HCT116 (cell line): ENCODE data around the gene SEC61A1. TPM values are rescaled to one million over a fixed set of nuclear protein-coding genes. Genes with fewer than 3 reads are reported as not detected.

ENCODE experiments used
- ATAC-seq: fragments of 200-7000 bp; cut with Tn5 transposase; 2 replicates; pipeline ENCODE4 v1.9.1; 2020; ENCODE audit warnings: mild to moderate bottlenecking, moderate library complexity
- BruUV-seq: library from RNA; stranded (reverse); fragments of 400-500 nt; replicated peaks from 2 replicates; lab custom pipeline; 2021; lab: Mats Ljungman, UMichigan
- CTCF ChIA-PET: fragments of 300-600 bp; sonication (Branson Sonifier 250); formaldehyde crosslinking; loops from one replicate; lab custom pipeline; 2021; ENCODE audit warnings: antibody characterized with exemption; lab: Charles Lee
- POLR2A ChIA-PET: fragments of 300-600, 350-600 bp; sonication (Branson Sonifier 250); formaldehyde crosslinking; loops from one replicate; lab custom pipeline; 2021; ENCODE audit warnings: antibody characterized with exemption; lab: Charles Lee
- RAD21 ChIA-PET, 2 experiments: fragments of 300-600 bp; sonication (Branson Sonifier 250); formaldehyde crosslinking; loops; one replicate each; lab custom pipeline; 2023; ENCODE audit warnings: low total read pairs in 2 of 2; ENCODE audit not compliant: uncharacterized antibody in 2 of 2, unreplicated experiment in 2 of 2, low non-redundant PET in 1 of 2; lab: Charles Lee
- DNase-seq: peaks from one replicate; pipeline ENCODE4 v3.0.0-alpha.2; 2010; ENCODE audit warnings: low read depth, low spot score
- H2AFZ ChIP-seq: fragments of 200-600 bp; shearing (Covaris generic), sonication (generic); 2 replicates; pipeline ENCODE4 v1.6.1; 2017; ENCODE audit warnings: low read depth, mixed run types, mixed read lengths, antibody characterized with exemption, low read length; ENCODE audit not compliant: poor library complexity, severe bottlenecking
- H3K27ac ChIP-seq: 2 replicates; pipeline ENCODE4 v1.5.1; 2012; ENCODE audit warnings: low read depth, low read length
- H3K27me3 ChIP-seq: fragments of 200-600 bp; sonication (generic); 2 replicates; pipeline ENCODE4 v1.6.1; 2016; ENCODE audit warnings: mixed run types, low read length, mixed read lengths; ENCODE audit not compliant: insufficient read depth
- H3K36me3 ChIP-seq, 2 experiments: fragments of 200-500 bp in 1 of 2; fragments of 200-600 bp in 1 of 2; sonication (Bioruptor generic) in 1 of 2; sonication (generic) in 1 of 2; 2 replicates each; pipeline versions ENCODE4 v1.5.1 to v1.6.1; 2014 to 2016; ENCODE audit warnings: low read length in 2 of 2, inconsistent platforms in 1 of 2, mixed read lengths in 1 of 2, mixed run types in 1 of 2; ENCODE audit not compliant: insufficient read depth in 2 of 2, control insufficient read depth in 1 of 2
- H3K4me1 ChIP-seq, 2 experiments: fragments of 200-600 bp in 1 of 2; sonication (generic) in 1 of 2; 2 replicates each; pipeline versions ENCODE4 v1.5.1 to v1.6.1; 2012 to 2017; ENCODE audit warnings: low read length in 2 of 2, inconsistent platforms in 1 of 2, mild to moderate bottlenecking in 1 of 2, mixed read lengths in 1 of 2, mixed run types in 1 of 2, moderate library complexity in 1 of 2; ENCODE audit not compliant: insufficient read depth in 2 of 2, control insufficient read depth in 1 of 2
- H3K4me2 ChIP-seq: fragments of 200-600 bp; sonication (generic); 2 replicates; pipeline ENCODE4 v1.6.1; 2017; ENCODE audit warnings: mixed run types, low read length, mixed read lengths
- H3K4me3 ChIP-seq, 2 experiments: fragments of 200-600 bp in 1 of 2; sonication (generic) in 1 of 2; replicated peaks in 1 of 2; 2 replicates each; pipeline ENCODE4 v1.5.1; 2011 to 2016; ENCODE audit warnings: low read length in 2 of 2, control low read depth in 1 of 2, low read depth in 1 of 2, mild to moderate bottlenecking in 1 of 2, mixed read lengths in 1 of 2, mixed run types in 1 of 2
- H3K79me2 ChIP-seq: fragments of 200-600 bp; sonication (generic); 2 replicates; pipeline ENCODE4 v1.6.1; 2017; ENCODE audit warnings: mild to moderate bottlenecking, mixed run types, low read length, moderate library complexity, mixed read lengths; ENCODE audit not compliant: insufficient read depth
- H3K9ac ChIP-seq: fragments of 200-600 bp; sonication (generic); 2 replicates; pipeline ENCODE4 v1.6.1; 2016; ENCODE audit warnings: low read length, mixed read lengths
- H3K9me2 ChIP-seq: fragments of 200-600 bp; sonication (generic), shearing (Covaris generic); 2 replicates; pipeline ENCODE4 v1.6.1; 2017; ENCODE audit warnings: mixed run types, mild to moderate bottlenecking, moderate library complexity; ENCODE audit not compliant: insufficient read depth
- H3K9me3 ChIP-seq, 2 experiments: fragments of 200-500 bp in 1 of 2; fragments of 200-600 bp in 1 of 2; sonication (Bioruptor generic) in 1 of 2; sonication (generic) in 1 of 2; 2 replicates each; pipeline ENCODE4 v1.6.1; 2014 to 2017; ENCODE audit warnings: low read length in 2 of 2, mixed read lengths in 2 of 2, inconsistent platforms in 1 of 2, low read depth in 1 of 2, mild to moderate bottlenecking in 1 of 2, mixed run types in 1 of 2, moderate library complexity in 1 of 2; ENCODE audit not compliant: control insufficient read depth in 1 of 2, insufficient read depth in 1 of 2
- H4K20me1 ChIP-seq: fragments of 200-600 bp; sonication (generic), shearing (Covaris generic); 2 replicates; pipeline ENCODE4 v1.6.1; 2017; ENCODE audit warnings: mixed run types, mild to moderate bottlenecking, moderate library complexity; ENCODE audit not compliant: insufficient read depth
- EGR1 ChIP-seq: IDR thresholded peaks from 2 replicates; pipeline ENCODE4 v1.6.1; 2012; ENCODE audit warnings: low read depth
- EZH2phosphoT487 ChIP-seq: fragments of 200-600 bp; IDR thresholded peaks from 2 replicates; pipeline ENCODE4 v1.6.1; 2018; ENCODE audit warnings: antibody characterized with exemption, borderline replicate concordance
- JUND ChIP-seq: IDR thresholded peaks from 2 replicates; pipeline ENCODE4 v1.6.1; 2012
- MAX ChIP-seq: IDR thresholded peaks from 2 replicates; pipeline ENCODE4 v1.6.1; 2012
- SIN3A ChIP-seq: IDR thresholded peaks from 2 replicates; pipeline ENCODE4 v1.6.1; 2012; ENCODE audit warnings: low read depth
- YY1 ChIP-seq: IDR thresholded peaks from 2 replicates; pipeline ENCODE4 v1.6.1; 2011; ENCODE audit warnings: low read length, low read depth, moderate library complexity, mild to moderate bottlenecking; ENCODE audit not compliant: insufficient replicate concordance; ENCODE audit errors: extremely low read depth
- intact Hi-C: fragments of 100-400 bp; cut with micrococcal nuclease; formaldehyde crosslinking; loops from 2 replicates; pipeline ENCODE4 v1.10.0; 2022
- total RNA-seq: library from RNA; stranded (reverse); gene quantifications from one replicate; pipeline ENCODE4 v1.2.1, GENCODE V29; 2021; ENCODE audit not compliant: unreplicated experiment
- TF ChIP-seq, protein P1 (sequence below): IDR thresholded peaks from 2 replicates; pipeline ENCODE4 v1.6.1; 2012; ENCODE audit warnings: low read depth

The SEC61A1 gene
- total RNA-seq, 1 experiment from 2014 or later = 176 TPM

DNA sequence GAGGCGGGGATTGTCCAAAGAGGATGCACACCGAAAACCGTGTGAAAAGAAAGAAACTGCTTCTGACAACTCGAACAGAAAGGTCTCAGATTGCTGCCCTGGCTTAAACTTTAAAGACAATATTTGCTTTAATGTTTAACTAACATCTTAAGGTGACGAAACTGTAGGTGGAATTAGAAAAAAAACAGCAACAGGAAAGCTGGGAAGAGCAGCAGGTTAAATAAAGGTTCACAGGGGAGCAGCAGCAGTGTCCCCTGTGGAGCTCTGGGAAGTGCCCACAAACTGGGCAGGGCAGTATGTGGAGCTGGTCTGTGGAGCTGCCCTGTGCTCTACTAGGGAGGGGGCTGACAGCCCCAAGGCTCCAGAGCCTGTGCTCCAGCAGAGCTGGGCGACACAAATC, 46.0 kb downstream of the SEC61A1 start:
- RAD21 ChIA-PET = no interaction called here
- H3K27me3 ChIP-seq = no peaks in the 10 kb centered on the region
- intact Hi-C loops = loop anchor here (5.0 kb wide), 1 partner anchor 484 kb away; no protein-coding TSS in a partner anchor
- CTCF ChIA-PET = no interaction called here
- no TSS peak for BruUV-seq
- H3K9ac ChIP-seq = no peak overlapping the region
- ATAC-seq = no peak
- DNase-seq = no peak
- H3K4me2 ChIP-seq = no peak overlapping the region
- H3K4me1 ChIP-seq = peaks cover 0 to 4% of the 10 kb centered on the region in 2 experiments; a peak in 1 of 4 replicates
- no peaks in the 10 kb centered on the region; the same call in 1 of the 2 replicates for H4K20me1 ChIP-seq
- H3K27ac ChIP-seq = no peak overlapping the region
- peaks cover 44 to 88% of the 10 kb centered on the region in 2 experiments for H3K36me3 ChIP-seq
- H3K9me2 ChIP-seq = no peaks in the 10 kb centered on the region
- H3K4me3 ChIP-seq = no peak overlapping the region
- TF ChIP-seq YY1 (no peak), EGR1 (no peak), MAX (no peak), EZH2phosphoT487 (no peak), SIN3A (no peak), JUND (no peak)
- TF ChIP-seq, protein P1, sequence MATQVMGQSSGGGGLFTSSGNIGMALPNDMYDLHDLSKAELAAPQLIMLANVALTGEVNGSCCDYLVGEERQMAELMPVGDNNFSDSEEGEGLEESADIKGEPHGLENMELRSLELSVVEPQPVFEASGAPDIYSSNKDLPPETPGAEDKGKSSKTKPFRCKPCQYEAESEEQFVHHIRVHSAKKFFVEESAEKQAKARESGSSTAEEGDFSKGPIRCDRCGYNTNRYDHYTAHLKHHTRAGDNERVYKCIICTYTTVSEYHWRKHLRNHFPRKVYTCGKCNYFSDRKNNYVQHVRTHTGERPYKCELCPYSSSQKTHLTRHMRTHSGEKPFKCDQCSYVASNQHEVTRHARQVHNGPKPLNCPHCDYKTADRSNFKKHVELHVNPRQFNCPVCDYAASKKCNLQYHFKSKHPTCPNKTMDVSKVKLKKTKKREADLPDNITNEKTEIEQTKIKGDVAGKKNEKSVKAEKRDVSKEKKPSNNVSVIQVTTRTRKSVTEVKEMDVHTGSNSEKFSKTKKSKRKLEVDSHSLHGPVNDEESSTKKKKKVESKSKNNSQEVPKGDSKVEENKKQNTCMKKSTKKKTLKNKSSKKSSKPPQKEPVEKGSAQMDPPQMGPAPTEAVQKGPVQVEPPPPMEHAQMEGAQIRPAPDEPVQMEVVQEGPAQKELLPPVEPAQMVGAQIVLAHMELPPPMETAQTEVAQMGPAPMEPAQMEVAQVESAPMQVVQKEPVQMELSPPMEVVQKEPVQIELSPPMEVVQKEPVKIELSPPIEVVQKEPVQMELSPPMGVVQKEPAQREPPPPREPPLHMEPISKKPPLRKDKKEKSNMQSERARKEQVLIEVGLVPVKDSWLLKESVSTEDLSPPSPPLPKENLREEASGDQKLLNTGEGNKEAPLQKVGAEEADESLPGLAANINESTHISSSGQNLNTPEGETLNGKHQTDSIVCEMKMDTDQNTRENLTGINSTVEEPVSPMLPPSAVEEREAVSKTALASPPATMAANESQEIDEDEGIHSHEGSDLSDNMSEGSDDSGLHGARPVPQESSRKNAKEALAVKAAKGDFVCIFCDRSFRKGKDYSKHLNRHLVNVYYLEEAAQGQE = no peak
- peaks cover 68% of the 10 kb centered on the region for H3K79me2 ChIP-seq
- no peaks in the 10 kb centered on the region for H3K9me3 ChIP-seq
- POLR2A ChIA-PET = no interaction called here
- H2AFZ ChIP-seq = no peak overlapping the region
